ENCODE results near the gene MRPL17.

The MRPL17 gene

DNA sequence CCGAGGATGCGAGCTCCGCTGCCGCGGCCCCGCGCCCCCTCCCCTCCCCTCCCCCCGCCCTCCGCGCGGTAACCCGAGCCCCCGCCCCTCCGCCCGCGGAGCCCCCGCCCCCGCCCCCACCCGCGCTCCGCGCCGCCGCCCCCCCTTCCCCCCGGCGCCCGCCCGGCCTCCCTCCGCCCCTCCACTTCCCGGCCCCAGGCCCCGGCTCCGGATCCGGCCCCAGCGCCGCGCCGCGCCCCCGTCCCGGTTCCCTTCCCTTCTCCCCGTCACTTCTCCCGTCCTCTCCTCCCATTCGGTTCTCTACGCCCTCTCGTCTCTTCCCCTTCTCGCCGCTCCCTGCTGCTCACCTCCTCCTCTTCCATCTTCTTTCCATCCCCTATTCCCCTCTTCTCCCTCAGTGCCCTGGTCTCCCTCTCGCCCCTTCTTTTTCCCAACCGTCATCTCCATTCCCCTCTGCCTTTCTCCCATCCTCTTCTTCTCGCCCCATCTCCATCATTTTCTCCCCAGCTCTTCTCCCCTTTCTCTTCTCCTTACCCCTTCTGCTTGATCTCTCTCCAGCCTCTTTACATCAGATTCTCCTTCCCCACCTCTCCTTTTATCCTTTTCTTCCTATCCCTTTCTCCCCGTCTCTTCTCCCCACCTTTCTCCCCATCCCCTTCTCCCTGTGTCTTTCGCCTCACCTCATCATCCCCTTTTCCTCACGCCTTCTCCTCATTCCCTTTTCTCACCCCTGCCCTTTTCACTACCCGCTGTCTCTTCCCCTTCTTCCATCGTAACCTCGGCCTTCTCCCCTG lies 27.2 kb downstream of the MRPL17 start, which contains the start of gene DCHS1:
TSS of gene DCHS1 (minus strand) at position 20 of the 794 bp plus-strand sequence. CDS start 14,196 bp downstream, outside the sequence.
- no peaks in the 10 kb centered on the region for H3K36me3 ChIP-seq (ENCODE audit: control insufficient read depth, insufficient read depth, low read length)
- no peak for DNase-seq (ENCODE audit: extremely low read depth, insufficient read length)
- peaks cover 5% of the 10 kb centered on the region for H3K27me3 ChIP-seq (replicated peaks; ENCODE audit: control insufficient read depth, insufficient read depth, low read length)
- TF ChIP-seq, protein P1, sequence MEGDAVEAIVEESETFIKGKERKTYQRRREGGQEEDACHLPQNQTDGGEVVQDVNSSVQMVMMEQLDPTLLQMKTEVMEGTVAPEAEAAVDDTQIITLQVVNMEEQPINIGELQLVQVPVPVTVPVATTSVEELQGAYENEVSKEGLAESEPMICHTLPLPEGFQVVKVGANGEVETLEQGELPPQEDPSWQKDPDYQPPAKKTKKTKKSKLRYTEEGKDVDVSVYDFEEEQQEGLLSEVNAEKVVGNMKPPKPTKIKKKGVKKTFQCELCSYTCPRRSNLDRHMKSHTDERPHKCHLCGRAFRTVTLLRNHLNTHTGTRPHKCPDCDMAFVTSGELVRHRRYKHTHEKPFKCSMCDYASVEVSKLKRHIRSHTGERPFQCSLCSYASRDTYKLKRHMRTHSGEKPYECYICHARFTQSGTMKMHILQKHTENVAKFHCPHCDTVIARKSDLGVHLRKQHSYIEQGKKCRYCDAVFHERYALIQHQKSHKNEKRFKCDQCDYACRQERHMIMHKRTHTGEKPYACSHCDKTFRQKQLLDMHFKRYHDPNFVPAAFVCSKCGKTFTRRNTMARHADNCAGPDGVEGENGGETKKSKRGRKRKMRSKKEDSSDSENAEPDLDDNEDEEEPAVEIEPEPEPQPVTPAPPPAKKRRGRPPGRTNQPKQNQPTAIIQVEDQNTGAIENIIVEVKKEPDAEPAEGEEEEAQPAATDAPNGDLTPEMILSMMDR (IDR thresholded peaks at IDR 0.05; ENCODE audit: insufficient read depth, low read length, poor library complexity, severe bottlenecking): no peak
- H3K4me3 ChIP-seq (replicated peaks; ENCODE audit: low read depth, low read length): no peak within 1 kb of the TSS

DNA sequence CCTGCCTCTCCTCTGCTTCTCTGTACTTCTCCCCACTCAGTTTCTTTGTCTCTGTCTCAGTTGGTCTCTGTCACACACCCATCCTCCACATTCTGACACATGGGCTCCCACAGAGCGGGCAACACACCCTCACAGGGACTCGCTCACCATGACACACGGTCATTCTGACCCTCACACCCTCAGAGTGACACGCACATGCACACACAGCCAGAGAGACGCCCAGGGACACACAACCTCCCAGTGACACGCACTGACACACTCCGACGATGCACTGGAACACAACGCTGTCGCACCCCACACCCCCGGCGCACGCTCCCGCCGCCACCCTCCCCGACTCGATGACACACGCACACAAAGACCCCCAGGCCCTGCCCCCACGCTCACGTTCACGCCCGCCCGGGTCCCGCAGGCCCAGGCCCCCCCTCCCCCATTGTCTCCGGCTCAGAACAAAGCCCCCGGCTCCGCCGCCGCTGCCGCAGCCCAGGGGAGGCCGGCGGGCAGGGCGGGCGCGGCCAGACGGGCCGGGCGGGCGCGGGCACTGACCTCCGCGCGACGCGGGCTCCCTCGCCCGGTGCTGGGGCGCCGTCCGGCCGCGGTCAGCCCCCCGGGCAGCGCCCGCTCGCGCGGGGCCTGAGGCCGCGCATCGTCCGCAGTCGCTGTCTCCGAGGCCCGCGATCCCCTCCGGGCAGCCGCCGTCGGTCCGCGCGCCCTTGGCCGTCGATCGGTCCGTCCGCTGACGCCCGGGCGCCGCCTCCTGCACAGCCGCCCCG lies 27.9 kb downstream of the MRPL17 start:
- H3K4me3 ChIP-seq (replicated peaks; ENCODE audit: low read depth, low read length): no peak overlapping the region
- TF ChIP-seq, protein P1 (IDR thresholded peaks at IDR 0.05; ENCODE audit: insufficient read depth, low read length, poor library complexity, severe bottlenecking): no peak
- no peak for DNase-seq (ENCODE audit: extremely low read depth, insufficient read length)
- H3K36me3 ChIP-seq (ENCODE audit: control insufficient read depth, insufficient read depth, low read length): no peaks in the 10 kb centered on the region
- peaks cover 5% of the 10 kb centered on the region for H3K27me3 ChIP-seq (replicated peaks; ENCODE audit: control insufficient read depth, insufficient read depth, low read length)

DNA sequence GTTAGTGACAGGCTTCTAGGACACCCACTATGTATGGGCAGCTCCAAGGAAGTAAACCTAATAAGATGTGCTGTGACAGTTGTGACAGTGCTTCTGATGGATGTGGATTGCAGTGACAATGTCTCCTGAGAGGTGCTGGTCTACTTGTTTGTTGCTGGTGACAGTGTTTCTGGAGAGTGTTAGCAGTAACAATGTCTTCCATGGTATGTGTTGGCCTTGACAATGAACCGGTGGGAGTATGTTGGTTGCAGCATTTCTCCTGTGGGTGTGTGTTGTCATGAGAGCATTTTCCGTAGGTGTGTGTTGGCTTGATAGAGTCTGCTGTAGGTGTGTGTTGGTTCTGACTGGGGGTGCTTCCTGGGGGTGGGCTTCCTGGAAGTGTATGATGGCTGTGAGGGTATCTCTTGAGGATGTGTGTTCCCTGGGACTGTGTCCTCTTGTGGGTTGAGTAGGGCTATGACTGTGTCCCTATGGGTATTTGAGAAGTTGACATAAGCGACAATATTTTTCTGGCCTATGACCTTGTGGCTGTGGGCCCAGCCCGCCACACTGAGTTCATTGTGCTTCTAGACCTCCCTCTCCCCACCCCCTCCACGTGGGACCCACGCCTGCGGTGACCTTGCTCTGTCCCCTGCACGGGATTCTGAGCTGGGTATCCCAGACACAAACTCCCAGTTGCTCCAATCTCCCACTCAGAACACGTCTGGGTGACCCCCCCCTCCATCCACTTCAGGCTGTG lies 28.7 kb downstream of the MRPL17 start:
- TF ChIP-seq, protein P1 (IDR thresholded peaks at IDR 0.05; ENCODE audit: insufficient read depth, low read length, poor library complexity, severe bottlenecking): no peak
- Histone ChIP-seq H3K27me3 (replicated peaks; ENCODE audit: control insufficient read depth, insufficient read depth, low read length) (peaks cover 5% of the 10 kb centered on the region), H3K4me3 (replicated peaks; ENCODE audit: low read depth, low read length) (no peak overlapping the region), H3K36me3 (ENCODE audit: control insufficient read depth, insufficient read depth, low read length) (no peaks in the 10 kb centered on the region)
- no peak for DNase-seq (ENCODE audit: extremely low read depth, insufficient read length)

DNA sequence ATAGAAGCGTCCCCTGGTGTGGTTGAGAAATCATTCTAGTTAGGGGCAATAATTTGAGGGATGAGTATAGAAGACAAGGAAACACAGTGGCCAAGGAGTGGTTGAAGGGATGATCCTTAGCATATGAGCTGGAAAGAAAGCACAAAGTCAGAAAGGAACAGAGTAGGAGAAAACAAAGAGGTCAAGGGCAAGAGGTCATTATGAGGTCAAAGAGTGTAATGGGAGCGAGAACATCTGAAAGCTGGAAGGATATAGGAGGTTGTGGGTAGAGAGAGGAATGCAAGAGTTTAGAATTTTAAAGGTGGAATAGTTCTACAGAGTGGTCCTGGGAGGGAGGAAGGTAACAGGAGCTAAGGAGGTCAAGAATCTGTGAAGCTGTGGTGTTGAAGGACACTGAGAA lies 29.5 kb downstream of the MRPL17 start:
- Histone ChIP-seq H3K36me3 (ENCODE audit: control insufficient read depth, insufficient read depth, low read length) (no peaks in the 10 kb centered on the region), H3K27me3 (replicated peaks; ENCODE audit: control insufficient read depth, insufficient read depth, low read length) (peaks cover 5% of the 10 kb centered on the region), H3K4me3 (replicated peaks; ENCODE audit: low read depth, low read length) (no peak overlapping the region)
- TF ChIP-seq, protein P1 (IDR thresholded peaks at IDR 0.05; ENCODE audit: insufficient read depth, low read length, poor library complexity, severe bottlenecking): no peak
- DNase-seq (ENCODE audit: extremely low read depth, insufficient read length): no peak

DNA sequence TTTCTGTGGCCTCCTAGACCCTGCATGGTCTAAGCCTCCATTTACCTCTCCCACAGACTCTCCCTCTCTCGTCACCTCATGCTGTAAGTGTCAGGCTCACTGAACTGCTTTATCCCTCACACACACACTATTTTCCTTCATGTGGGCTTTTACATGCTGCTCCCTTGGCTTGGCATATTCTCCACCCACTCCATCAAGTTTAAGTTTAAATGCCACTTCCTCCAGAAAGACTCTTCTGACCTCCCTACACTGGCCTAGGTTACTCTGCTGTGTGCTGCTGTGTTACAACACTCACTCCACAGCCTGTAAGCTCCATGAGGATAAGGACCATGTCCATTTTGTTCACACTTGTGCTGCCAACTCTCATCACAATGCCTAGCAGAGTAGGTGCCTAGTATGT lies 30.0 kb downstream of the MRPL17 start:
- no peak for DNase-seq (ENCODE audit: extremely low read depth, insufficient read length)
- TF ChIP-seq, protein P1 (IDR thresholded peaks at IDR 0.05; ENCODE audit: insufficient read depth, low read length, poor library complexity, severe bottlenecking): no peak
- peaks cover 5% of the 10 kb centered on the region for H3K27me3 ChIP-seq (replicated peaks; ENCODE audit: control insufficient read depth, insufficient read depth, low read length)
- no peaks in the 10 kb centered on the region for H3K36me3 ChIP-seq (ENCODE audit: control insufficient read depth, insufficient read depth, low read length)
- H3K4me3 ChIP-seq (replicated peaks; ENCODE audit: low read depth, low read length): no peak overlapping the region
